HEK293 (cell line): ENCODE measurements around the gene KATNBL1.

ENCODE experiments used
- BCL6B ChIP-seq: fragments of 450-650 bp; formaldehyde crosslinking; IDR thresholded peaks from 2 replicates; pipeline ENCODE4 v1.5.1; 2017; ENCODE audit warnings: missing biosample characterization, missing genetic modification characterization
- ELK4 ChIP-seq: IDR thresholded peaks from 2 replicates; pipeline ENCODE4 v1.6.1; 2011; ENCODE audit warnings: mild to moderate bottlenecking, low read depth, low read length, borderline replicate concordance
- GLIS1 ChIP-seq: fragments of 450-650 bp; formaldehyde crosslinking; IDR thresholded peaks from 2 replicates; pipeline ENCODE4 v1.5.1; 2016; ENCODE audit warnings: missing biosample characterization, missing genetic modification characterization
- REPIN1 ChIP-seq: fragments of 450-650 bp; formaldehyde crosslinking; IDR thresholded peaks from 2 replicates; pipeline ENCODE4 v1.5.1; 2017; ENCODE audit warnings: missing biosample characterization, missing genetic modification characterization, low read depth
- SCRT2 ChIP-seq: fragments of 450-650 bp; formaldehyde crosslinking; IDR thresholded peaks from 2 replicates; pipeline ENCODE4 v1.5.1; 2016; ENCODE audit warnings: missing biosample characterization, missing genetic modification characterization
- YY1 ChIP-seq: fragments of 450-650 bp; formaldehyde crosslinking; IDR thresholded peaks from 2 replicates; pipeline ENCODE4 v1.5.1; 2018; ENCODE audit warnings: missing biosample characterization, missing genetic modification characterization
- ZBTB20 ChIP-seq: fragments of 450-650 bp; formaldehyde crosslinking; IDR thresholded peaks from 2 replicates; pipeline ENCODE4 v1.5.1; 2016; ENCODE audit warnings: missing biosample characterization, missing genetic modification characterization
- ZBTB26 ChIP-seq: fragments of 450-650 bp; formaldehyde crosslinking; optimal IDR thresholded peaks from 2 replicates; pipeline ENCODE3; 2016; ENCODE audit warnings: missing biosample characterization, mild to moderate bottlenecking, missing genetic modification characterization
- ZBTB44 ChIP-seq: fragments of 450-650 bp; IDR thresholded peaks from 2 replicates; pipeline ENCODE4 v1.5.1; 2018; ENCODE audit warnings: missing biosample characterization, mild to moderate bottlenecking, missing genetic modification characterization
- ZNF155 ChIP-seq: fragments of 450-650 bp; formaldehyde crosslinking; IDR thresholded peaks from 2 replicates; pipeline ENCODE4 v1.5.1; 2016; ENCODE audit warnings: missing biosample characterization, missing genetic modification characterization
- ZNF157 ChIP-seq: fragments of 450-650 bp; formaldehyde crosslinking; IDR thresholded peaks from 2 replicates; pipeline ENCODE4 v1.5.1; 2016; ENCODE audit warnings: missing biosample characterization, missing genetic modification characterization
- ZNF184 ChIP-seq: fragments of 450-650 bp; IDR thresholded peaks from 2 replicates; pipeline ENCODE4 v1.5.1; 2018; ENCODE audit warnings: missing biosample characterization, mild to moderate bottlenecking, missing genetic modification characterization
- ZNF366 ChIP-seq: fragments of 450-650 bp; formaldehyde crosslinking; conservative IDR thresholded peaks from 2 replicates; pipeline ENCODE4 v1.5.1; 2016; ENCODE audit warnings: missing biosample characterization, missing genetic modification characterization
- ZNF391 ChIP-seq: fragments of 450-650 bp; formaldehyde crosslinking; IDR thresholded peaks from 2 replicates; pipeline ENCODE4 v1.5.1; 2016; ENCODE audit warnings: low read depth, missing biosample characterization, missing genetic modification characterization, borderline replicate concordance
- ZNF426 ChIP-seq: fragments of 450-650 bp; formaldehyde crosslinking; IDR thresholded peaks from 2 replicates; pipeline ENCODE4 v1.5.1; 2017; ENCODE audit warnings: missing biosample characterization, missing genetic modification characterization, mild to moderate bottlenecking, inconsistent platforms, moderate library complexity
- ZNF473 ChIP-seq: fragments of 450-650 bp; formaldehyde crosslinking; IDR thresholded peaks from 2 replicates; pipeline ENCODE4 v1.5.1; 2017; ENCODE audit warnings: missing biosample characterization, missing genetic modification characterization
- ZNF529 ChIP-seq: fragments of 450-650 bp; formaldehyde crosslinking; IDR thresholded peaks from 2 replicates; pipeline ENCODE4 v1.5.1; 2017; ENCODE audit warnings: missing genetic modification characterization, missing biosample characterization; ENCODE audit not compliant: insufficient replicate concordance
- ZNF555 ChIP-seq: fragments of 450-650 bp; formaldehyde crosslinking; conservative IDR thresholded peaks from 2 replicates; pipeline ENCODE4 v1.5.1; 2017; ENCODE audit warnings: missing biosample characterization, mild to moderate bottlenecking, missing genetic modification characterization, inconsistent platforms
- ZNF596 ChIP-seq: fragments of 450-650 bp; IDR thresholded peaks from 2 replicates; pipeline ENCODE4 v1.5.0; 2018; ENCODE audit warnings: missing biosample characterization, mild to moderate bottlenecking, missing genetic modification characterization, moderate library complexity
- ZNF623 ChIP-seq: fragments of 450-650 bp; formaldehyde crosslinking; IDR thresholded peaks from 2 replicates; pipeline ENCODE4 v1.5.1; 2016; ENCODE audit warnings: missing biosample characterization, missing genetic modification characterization
- ZNF626 ChIP-seq: fragments of 450-650 bp; sonication (Bioruptor Pico); formaldehyde crosslinking; IDR thresholded peaks from 2 replicates; pipeline ENCODE4 v1.5.1; 2018; ENCODE audit warnings: missing biosample characterization, missing genetic modification characterization, inconsistent platforms
- ZNF660 ChIP-seq: fragments of 450-650 bp; IDR thresholded peaks from 2 replicates; pipeline ENCODE4 v1.5.1; 2018; ENCODE audit warnings: missing biosample characterization, mild to moderate bottlenecking, missing genetic modification characterization
- ZNF747 ChIP-seq: fragments of 450-650 bp; formaldehyde crosslinking; IDR thresholded peaks from 2 replicates; pipeline ENCODE4 v1.5.1; 2016; ENCODE audit warnings: missing biosample characterization, missing genetic modification characterization
- ZSCAN18 ChIP-seq: fragments of 450-650 bp; formaldehyde crosslinking; IDR thresholded peaks from 2 replicates; pipeline ENCODE4 v1.5.1; 2016; ENCODE audit warnings: missing biosample characterization, missing genetic modification characterization
- ZSCAN5A ChIP-seq: fragments of 450-650 bp; formaldehyde crosslinking; IDR thresholded peaks from 2 replicates; pipeline ENCODE4 v1.5.1; 2016; ENCODE audit warnings: missing biosample characterization, missing genetic modification characterization
- TF ChIP-seq, protein P1 (sequence below): fragments of 450-650 bp; formaldehyde crosslinking; IDR thresholded peaks from 2 replicates; pipeline ENCODE4 v1.5.1; 2016; ENCODE audit warnings: missing biosample characterization, missing genetic modification characterization
- TF ChIP-seq, protein P2 (sequence below): fragments of 450-650 bp; formaldehyde crosslinking; IDR thresholded peaks from 2 replicates; pipeline ENCODE4 v1.5.1; 2016; ENCODE audit warnings: missing biosample characterization, missing genetic modification characterization

The KATNBL1 gene

GRCh38 chr15:34209421-34210282, at the start of gene KATNBL1 (continued):
- TF ChIP-seq ZNF626 (tag by site-specific recombination) (no peak), YY1 (tag by site-specific recombination) (no peak), BCL6B (tag by site-specific recombination) (no peak), ZNF426 (no peak), ELK4 (no peak), ZNF391 (no peak), ZNF157 (tag by site-specific recombination) (no peak), ZNF596 (tag by site-specific recombination) (no peak), REPIN1 (tag by site-specific recombination) (no peak), ZBTB44 (tag by site-specific recombination) (no peak), ZNF529 (tag by site-specific recombination) (no peak), ZSCAN18 (tag by site-specific recombination) (no peak), ZNF473 (tag by site-specific recombination) (no peak), ZNF155 (tag by site-specific recombination) (no peak), ZNF660 (tag by site-specific recombination) (peak; percentile 67), ZNF184 (tag by site-specific recombination) (no peak), ZSCAN5A (tag by site-specific recombination) (no peak), ZNF555 (no peak), ZBTB20 (tag by site-specific recombination) (peak; percentile 36; the same call in 1 of the 2 replicates), ZNF366 (tag by site-specific recombination) (no peak), ZNF747 (tag by site-specific recombination) (no peak), SCRT2 (no peak), GLIS1 (tag by site-specific recombination) (no peak), ZBTB26 (tag by site-specific recombination) (peak; percentile 79), ZNF623 (tag by site-specific recombination) (no peak)
- TF ChIP-seq, protein P1, sequence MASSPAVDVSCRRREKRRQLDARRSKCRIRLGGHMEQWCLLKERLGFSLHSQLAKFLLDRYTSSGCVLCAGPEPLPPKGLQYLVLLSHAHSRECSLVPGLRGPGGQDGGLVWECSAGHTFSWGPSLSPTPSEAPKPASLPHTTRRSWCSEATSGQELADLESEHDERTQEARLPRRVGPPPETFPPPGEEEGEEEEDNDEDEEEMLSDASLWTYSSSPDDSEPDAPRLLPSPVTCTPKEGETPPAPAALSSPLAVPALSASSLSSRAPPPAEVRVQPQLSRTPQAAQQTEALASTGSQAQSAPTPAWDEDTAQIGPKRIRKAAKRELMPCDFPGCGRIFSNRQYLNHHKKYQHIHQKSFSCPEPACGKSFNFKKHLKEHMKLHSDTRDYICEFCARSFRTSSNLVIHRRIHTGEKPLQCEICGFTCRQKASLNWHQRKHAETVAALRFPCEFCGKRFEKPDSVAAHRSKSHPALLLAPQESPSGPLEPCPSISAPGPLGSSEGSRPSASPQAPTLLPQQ (tag by site-specific recombination) = peak; percentile 92
- TF ChIP-seq, protein P2, sequence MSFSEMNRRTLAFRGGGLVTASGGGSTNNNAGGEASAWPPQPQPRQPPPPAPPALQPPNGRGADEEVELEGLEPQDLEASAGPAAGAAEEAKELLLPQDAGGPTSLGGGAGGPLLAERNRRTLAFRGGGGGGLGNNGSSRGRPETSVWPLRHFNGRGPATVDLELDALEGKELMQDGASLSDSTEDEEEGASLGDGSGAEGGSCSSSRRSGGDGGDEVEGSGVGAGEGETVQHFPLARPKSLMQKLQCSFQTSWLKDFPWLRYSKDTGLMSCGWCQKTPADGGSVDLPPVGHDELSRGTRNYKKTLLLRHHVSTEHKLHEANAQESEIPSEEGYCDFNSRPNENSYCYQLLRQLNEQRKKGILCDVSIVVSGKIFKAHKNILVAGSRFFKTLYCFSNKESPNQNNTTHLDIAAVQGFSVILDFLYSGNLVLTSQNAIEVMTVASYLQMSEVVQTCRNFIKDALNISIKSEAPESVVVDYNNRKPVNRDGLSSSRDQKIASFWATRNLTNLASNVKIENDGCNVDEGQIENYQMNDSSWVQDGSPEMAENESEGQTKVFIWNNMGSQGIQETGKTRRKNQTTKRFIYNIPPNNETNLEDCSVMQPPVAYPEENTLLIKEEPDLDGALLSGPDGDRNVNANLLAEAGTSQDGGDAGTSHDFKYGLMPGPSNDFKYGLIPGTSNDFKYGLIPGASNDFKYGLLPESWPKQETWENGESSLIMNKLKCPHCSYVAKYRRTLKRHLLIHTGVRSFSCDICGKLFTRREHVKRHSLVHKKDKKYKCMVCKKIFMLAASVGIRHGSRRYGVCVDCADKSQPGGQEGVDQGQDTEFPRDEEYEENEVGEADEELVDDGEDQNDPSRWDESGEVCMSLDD (tag by site-specific recombination) = no peak
